K562 (cell line): ENCODE data around the gene MAP3K2. TPM values are rescaled to one million over a fixed set of nuclear protein-coding genes. Genes with fewer than 3 reads are reported as not detected.

Source experiments
- BMI1 ChIP-seq: fragments of 150-350 bp; IDR thresholded peaks from 2 replicates; pipeline ENCODE4 v1.6.1; 2014; ENCODE audit warnings: low read length
- DNMT1 ChIP-seq: fragments of 450-650 bp; IDR thresholded peaks from 2 replicates; pipeline ENCODE4 v1.6.1; 2016; ENCODE audit warnings: antibody characterized with exemption, mild to moderate bottlenecking
- ELK3 ChIP-seq: fragments of 450-650 bp; formaldehyde crosslinking; IDR thresholded peaks from 2 replicates; pipeline ENCODE4 v1.4.0; 2020; ENCODE audit warnings: mild to moderate bottlenecking
- HDAC1 ChIP-seq, 2 experiments: fragments of 450-650 bp; IDR thresholded peaks; 2 replicates each; pipeline ENCODE4 v1.6.1; 2016 to 2017; ENCODE audit warnings: inconsistent platforms in 1 of 2, mild to moderate bottlenecking in 1 of 2, moderate library complexity in 1 of 2
- JUNB ChIP-seq: fragments of 450-650 bp; formaldehyde crosslinking; conservative IDR thresholded peaks from 2 replicates; pipeline ENCODE4 v1.4.0; 2020; ENCODE audit warnings: mild to moderate bottlenecking
- KAT7 ChIP-seq: sonication (generic); formaldehyde crosslinking; IDR thresholded peaks from 2 replicates; pipeline ENCODE4 v1.8.0; 2022; ENCODE audit warnings: missing genetic modification reagents, mild to moderate bottlenecking, borderline replicate concordance
- PHB ChIP-seq: fragments of 250-450 bp; sonication (Bioruptor Pico); IDR thresholded peaks from 2 replicates; pipeline ENCODE4 v1.5.0; 2021
- PTTG1 ChIP-seq: fragments of 450-650 bp; IDR thresholded peaks from 2 replicates; pipeline ENCODE4 v1.6.1; 2016; ENCODE audit warnings: low read depth, mild to moderate bottlenecking, missing genetic modification characterization, missing compliant biosample characterization
- RBM15 ChIP-seq: fragments of 200-400 bp; formaldehyde crosslinking; IDR thresholded peaks from 2 replicates; pipeline ENCODE4 v1.6.1; 2018; ENCODE audit warnings: mild to moderate bottlenecking, low read length, moderate library complexity; ENCODE audit not compliant: insufficient read depth
- STAT5B ChIP-seq: fragments of 250-450 bp; sonication (Bioruptor Pico); IDR thresholded peaks from 2 replicates; pipeline ENCODE4 v1.8.0; 2021; ENCODE audit warnings: mild to moderate bottlenecking, inconsistent platforms
- TAF9B ChIP-seq: fragments of 450-650 bp; IDR thresholded peaks from 2 replicates; pipeline ENCODE4 v1.6.1; 2018; ENCODE audit warnings: mild to moderate bottlenecking; ENCODE audit not compliant: partially characterized antibody
- THAP12 ChIP-seq: fragments of 250-450 bp; sonication (Bioruptor Pico); IDR thresholded peaks from 2 replicates; pipeline ENCODE4 v1.9.0; 2021; ENCODE audit warnings: mild to moderate bottlenecking, inconsistent platforms
- TOE1 ChIP-seq, 2 experiments: fragments of 450-650 bp in 1 of 2; sonication (generic) in 1 of 2; formaldehyde crosslinking in 1 of 2; IDR thresholded peaks; 2 replicates each; pipeline versions ENCODE4 v1.7.1 to v1.8.0; 2016 to 2022; ENCODE audit warnings: borderline replicate concordance in 2 of 2, mild to moderate bottlenecking in 2 of 2, antibody characterized with exemption in 1 of 2, inconsistent platforms in 1 of 2, low read depth in 1 of 2, missing genetic modification reagents in 1 of 2, moderate library complexity in 1 of 2
- TRIM24 ChIP-seq, 2 experiments: fragments of 450-650 bp; IDR thresholded peaks; 2 replicates each; pipeline ENCODE4 v1.6.1; 2016
- ZFX ChIP-seq: sonication (generic); formaldehyde crosslinking; IDR thresholded peaks from 2 replicates; pipeline ENCODE4 v1.8.0; 2022; ENCODE audit warnings: mild to moderate bottlenecking, missing genetic modification reagents, moderate library complexity
- ZNF583 ChIP-seq: fragments of 250-450 bp; sonication (Bioruptor Pico); IDR thresholded peaks from 2 replicates; pipeline ENCODE4 v1.4.0; 2020
- ZNF644 ChIP-seq: fragments of 200-800 bp; sonication (Bioruptor generic); IDR thresholded peaks from 2 replicates; pipeline ENCODE4 v1.6.1; 2016; ENCODE audit warnings: low read depth, missing genetic modification characterization, missing compliant biosample characterization
- ZNF76 ChIP-seq: fragments of 250-450 bp; sonication (Bioruptor Pico); IDR thresholded peaks from 2 replicates; pipeline ENCODE4 v1.4.0; 2020; ENCODE audit warnings: mild to moderate bottlenecking, moderate library complexity, borderline replicate concordance
- polyA plus RNA-seq, 8 experiments: library from polyadenylated mRNA; depleted of rRNA in 4 of 8; stranded (reverse) in 5 of 8; unstranded in 3 of 8; fragments of >200 nt; fragmentation: Nextera tagmentation in 2 of 8; fragmentation: Illumina TruSeq in 1 of 8; extraction: Ambion mirVana in 2 of 8; extraction: Trizol in 1 of 8; gene quantifications; 2 replicates each; pipeline versions ENCODE4 v1.2.1 to v1.2.3, GENCODE V29; 2011 to 2014; ENCODE audit warnings: inconsistent platforms in 1 of 8, missing spikeins in 1 of 8
- total RNA-seq, 7 experiments: library from RNA; depleted of rRNA in 6 of 7; stranded (reverse); fragments of >200 nt in 6 of 7; fragmentation: Illumina TruSeq in 2 of 7; extraction: Trizol in 2 of 7; gene quantifications; 2 replicates each; pipeline versions ENCODE4 v1.2.1 to v1.2.3, GENCODE V29; 2011 to 2021; ENCODE audit warnings: low replicate concordance in 1 of 7
- TF ChIP-seq, protein P1 (sequence below): sonication (generic); formaldehyde crosslinking; IDR thresholded peaks from 2 replicates; pipeline ENCODE4 v1.8.1; 2023; ENCODE audit warnings: mild to moderate bottlenecking, missing genetic modification reagents
- TF ChIP-seq, protein P2 (sequence below): fragments of 250-450 bp; sonication (Bioruptor Pico); IDR thresholded peaks from 2 replicates; pipeline ENCODE4 v1.5.0; 2022; ENCODE audit warnings: mild to moderate bottlenecking

Gene MAP3K2
- total and polyA plus RNA-seq, 9 of the 15 experiments (the other 6 are each of a cell fraction or from before 2014, with no cell fraction given), result 1.2 to 14.2 (median 5.7) TPM

- TF ChIP-seq TAF9B (no peak), THAP12 (CRISPR knock-in tag) (no peak), ZNF644 (tag) (no peak), HDAC1 (IDR thresholded peaks at IDR 0.05) (peak in 1 of 2 experiments; percentile 56; a peak in 1 of 4 replicates), TOE1 (IDR thresholded peaks at IDR 0.05; ENCODE audit: borderline replicate concordance) (0 out of 2 replicates have a peak, but pooled peaks have one; percentile 13), TOE1 (CRISPR knock-in tag; IDR thresholded peaks at IDR 0.05; ENCODE audit: borderline replicate concordance, low read depth) (no peak), PHB (no peak), ZNF583 (no peak), ELK3 (CRISPR knock-in tag) (no peak), BMI1 (no peak), RBM15 (no peak), KAT7 (no peak), JUNB (CRISPR knock-in tag) (no peak), STAT5B (CRISPR knock-in tag) (no peak), PTTG1 (tag) (no peak), DNMT1 (no peak), ZFX (peak; percentile 90), TRIM24 (IDR thresholded peaks at IDR 0.05) (peak in 1 of 2 experiments; percentile 24; a peak in 1 of 4 replicates), ZNF76 (no peak)
- TF ChIP-seq, protein P1, sequence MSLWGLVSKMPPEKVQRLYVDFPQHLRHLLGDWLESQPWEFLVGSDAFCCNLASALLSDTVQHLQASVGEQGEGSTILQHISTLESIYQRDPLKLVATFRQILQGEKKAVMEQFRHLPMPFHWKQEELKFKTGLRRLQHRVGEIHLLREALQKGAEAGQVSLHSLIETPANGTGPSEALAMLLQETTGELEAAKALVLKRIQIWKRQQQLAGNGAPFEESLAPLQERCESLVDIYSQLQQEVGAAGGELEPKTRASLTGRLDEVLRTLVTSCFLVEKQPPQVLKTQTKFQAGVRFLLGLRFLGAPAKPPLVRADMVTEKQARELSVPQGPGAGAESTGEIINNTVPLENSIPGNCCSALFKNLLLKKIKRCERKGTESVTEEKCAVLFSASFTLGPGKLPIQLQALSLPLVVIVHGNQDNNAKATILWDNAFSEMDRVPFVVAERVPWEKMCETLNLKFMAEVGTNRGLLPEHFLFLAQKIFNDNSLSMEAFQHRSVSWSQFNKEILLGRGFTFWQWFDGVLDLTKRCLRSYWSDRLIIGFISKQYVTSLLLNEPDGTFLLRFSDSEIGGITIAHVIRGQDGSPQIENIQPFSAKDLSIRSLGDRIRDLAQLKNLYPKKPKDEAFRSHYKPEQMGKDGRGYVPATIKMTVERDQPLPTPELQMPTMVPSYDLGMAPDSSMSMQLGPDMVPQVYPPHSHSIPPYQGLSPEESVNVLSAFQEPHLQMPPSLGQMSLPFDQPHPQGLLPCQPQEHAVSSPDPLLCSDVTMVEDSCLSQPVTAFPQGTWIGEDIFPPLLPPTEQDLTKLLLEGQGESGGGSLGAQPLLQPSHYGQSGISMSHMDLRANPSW (CRISPR knock-in tag), result no peak
- TF ChIP-seq, protein P2, sequence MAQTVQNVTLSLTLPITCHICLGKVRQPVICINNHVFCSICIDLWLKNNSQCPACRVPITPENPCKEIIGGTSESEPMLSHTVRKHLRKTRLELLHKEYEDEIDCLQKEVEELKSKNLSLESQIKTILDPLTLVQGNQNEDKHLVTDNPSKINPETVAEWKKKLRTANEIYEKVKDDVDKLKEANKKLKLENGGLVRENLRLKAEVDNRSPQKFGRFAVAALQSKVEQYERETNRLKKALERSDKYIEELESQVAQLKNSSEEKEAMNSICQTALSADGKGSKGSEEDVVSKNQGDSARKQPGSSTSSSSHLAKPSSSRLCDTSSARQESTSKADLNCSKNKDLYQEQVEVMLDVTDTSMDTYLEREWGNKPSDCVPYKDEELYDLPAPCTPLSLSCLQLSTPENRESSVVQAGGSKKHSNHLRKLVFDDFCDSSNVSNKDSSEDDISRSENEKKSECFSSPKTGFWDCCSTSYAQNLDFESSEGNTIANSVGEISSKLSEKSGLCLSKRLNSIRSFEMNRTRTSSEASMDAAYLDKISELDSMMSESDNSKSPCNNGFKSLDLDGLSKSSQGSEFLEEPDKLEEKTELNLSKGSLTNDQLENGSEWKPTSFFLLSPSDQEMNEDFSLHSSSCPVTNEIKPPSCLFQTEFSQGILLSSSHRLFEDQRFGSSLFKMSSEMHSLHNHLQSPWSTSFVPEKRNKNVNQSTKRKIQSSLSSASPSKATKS (CRISPR knock-in tag), result no peak
Observed at GRCh38 chr2:127408004-127408806, 20.4 kb upstream of the MAP3K2 start (continued).
